ENCODE data around the gene MYO1C. TPM values are rescaled to one million over a fixed set of nuclear protein-coding genes. Genes with fewer than 3 reads are reported as not detected.
A peak's percentile ranks its signal among the peaks of the same experiment; 100 is the strongest.
"Not testable (repeated sequence)": the region's sequence is repeated elsewhere in the genome, so short reads cannot be mapped to it uniquely, and the experiment has no call there.

The MYO1C gene
- total RNA-seq, 1 donor from 2014 or later = 134 TPM

DNA sequence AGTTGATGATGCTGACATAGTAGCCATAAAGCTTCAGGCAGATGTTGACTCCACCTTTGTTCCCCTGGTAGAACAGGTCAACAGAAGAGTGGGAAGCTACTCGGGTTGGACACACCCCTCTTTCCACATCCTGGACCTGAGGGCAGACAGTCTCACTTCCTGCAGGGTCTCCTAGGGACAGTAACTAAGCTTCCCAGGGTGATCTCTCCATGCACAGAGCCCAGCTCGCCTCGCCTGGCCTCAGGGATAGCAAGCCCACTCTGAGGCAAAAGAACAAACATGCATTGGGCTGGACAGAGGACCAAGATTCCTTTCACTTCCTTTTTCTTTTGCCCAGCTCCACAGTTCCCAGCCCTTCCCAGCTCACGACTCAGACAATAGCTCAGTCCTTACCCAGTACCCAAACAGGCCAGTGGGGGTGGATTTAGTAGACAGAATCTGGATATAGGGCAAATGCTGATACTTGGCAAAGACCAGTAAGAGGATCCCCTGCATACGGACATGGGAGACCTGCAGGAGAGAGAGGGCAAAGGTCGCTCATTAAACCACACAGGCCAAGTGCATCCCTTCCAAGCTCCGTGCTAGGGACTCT lies 16.9 kb upstream of the MYO1C start:
- peak in 1 of 2 donors; percentile 41 for DNase-seq (ENCODE audit: low read depth in 2 of 2)

DNA sequence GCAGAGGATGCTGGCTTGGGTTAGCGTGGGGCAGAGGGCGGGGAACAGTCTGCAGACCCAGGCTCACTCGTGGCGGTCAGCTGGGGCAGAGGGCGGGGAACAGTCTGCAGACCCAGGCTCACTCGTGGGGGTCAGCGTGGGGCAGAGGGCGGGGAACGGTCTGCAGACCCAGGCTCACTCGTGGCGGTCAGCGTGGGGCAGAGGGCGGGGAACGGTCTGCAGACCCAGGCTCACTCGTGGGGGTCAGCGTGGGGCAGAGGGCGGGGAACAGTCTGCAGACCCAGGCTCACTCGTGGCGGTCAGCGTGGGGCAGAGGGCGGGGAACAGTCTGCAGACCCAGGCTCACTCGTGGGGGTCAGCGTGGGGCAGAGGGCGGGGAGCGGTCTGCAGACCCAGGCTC lies 16.2 kb upstream of the MYO1C start:
- DNase-seq (ENCODE audit: low read depth in 2 of 2) = not testable (repeated sequence)

DNA sequence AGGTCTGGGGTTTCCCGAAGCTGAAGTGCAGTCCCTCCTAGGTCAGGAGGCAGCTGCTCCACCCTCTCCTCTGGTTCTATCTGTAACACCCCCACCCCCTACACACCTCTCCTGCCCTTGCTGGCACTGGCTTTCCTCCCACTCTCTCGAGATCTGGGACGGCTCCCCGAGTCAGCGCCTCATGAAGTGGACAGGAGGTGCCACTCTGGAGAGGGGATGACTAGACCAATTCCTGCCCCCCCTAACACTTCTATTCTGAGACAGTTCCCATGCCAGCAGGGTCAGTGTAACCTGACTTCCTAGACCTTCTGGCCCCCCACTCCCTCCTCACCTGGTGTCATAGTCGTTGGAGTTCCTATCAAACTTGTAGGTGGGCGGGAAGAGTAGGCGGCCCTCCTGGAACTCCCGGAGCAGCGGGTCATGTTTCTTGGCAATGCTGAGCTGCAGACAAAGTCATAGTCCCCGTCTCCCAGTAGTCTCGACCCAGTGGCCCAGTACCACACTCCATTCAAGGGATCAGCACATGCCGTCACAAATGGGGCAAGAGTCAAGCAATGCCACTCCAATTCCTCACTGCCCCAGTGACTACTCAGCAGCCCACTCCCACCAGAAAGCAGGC lies 14.3 kb upstream of the MYO1C start:
- no peak for DNase-seq (ENCODE audit: low read depth in 2 of 2)

DNA sequence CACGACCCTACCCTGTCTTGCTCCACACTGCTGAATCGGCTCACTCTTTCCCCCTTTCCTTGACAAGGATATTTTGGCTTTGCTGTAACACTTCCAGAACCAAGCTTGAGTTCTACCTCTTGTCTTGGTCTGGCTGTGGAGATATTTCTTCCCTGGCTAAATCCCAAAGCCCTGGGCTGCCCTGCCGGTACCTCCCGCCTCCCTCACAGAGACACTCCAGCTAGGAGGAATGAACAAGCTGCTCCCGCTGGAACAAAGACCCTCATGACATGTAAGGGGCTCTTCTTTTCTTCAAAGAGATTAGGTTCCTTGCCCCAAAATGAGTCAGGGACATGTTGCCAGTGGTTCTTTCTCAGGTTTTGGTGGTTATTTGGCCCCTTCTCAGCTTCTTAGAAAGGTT lies 13.1 kb upstream of the MYO1C start:
- no peak for DNase-seq (ENCODE audit: low read depth in 2 of 2)

DNA sequence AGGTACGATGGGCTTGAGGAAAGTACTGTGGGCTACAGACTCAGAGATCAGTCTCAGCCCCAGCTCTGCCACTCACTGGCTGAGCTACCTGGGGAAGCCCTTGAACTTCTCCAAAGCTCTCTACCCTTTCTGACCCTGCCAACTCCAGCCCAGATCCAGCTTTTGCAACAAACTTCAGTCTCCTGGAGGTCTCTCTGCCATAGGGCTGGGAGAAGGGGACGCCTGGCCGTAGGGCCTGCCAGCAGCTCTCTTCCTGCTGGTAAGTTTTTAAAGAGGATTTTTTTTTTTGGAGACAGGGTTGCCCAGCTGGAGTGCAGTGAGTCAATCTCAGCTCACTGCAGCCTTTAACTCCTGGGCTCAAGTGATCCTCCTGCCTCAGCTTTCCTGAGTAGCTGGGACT lies 12.4 kb upstream of the MYO1C start:
- no peak for DNase-seq (ENCODE audit: low read depth in 2 of 2)

DNA sequence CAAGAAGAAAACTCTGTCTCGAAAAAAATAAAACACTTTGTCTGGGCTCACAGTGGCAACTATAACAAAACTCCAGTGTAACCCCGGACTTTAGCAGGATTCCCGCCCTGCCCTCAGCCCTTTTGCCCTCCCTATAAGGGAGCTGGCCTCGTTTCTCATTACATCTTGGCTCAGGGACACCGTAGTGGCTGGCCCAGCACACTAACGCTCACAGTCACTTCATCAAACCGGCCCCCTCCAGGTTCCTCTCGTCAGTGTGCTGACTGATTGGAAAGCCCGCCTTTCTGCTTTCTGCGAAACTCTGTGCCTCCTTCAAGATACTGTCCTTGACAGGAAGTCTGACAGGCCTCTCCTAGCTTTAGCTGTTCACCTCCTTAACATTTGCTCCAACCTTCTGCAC lies 11.2 kb upstream of the MYO1C start:
- DNase-seq (ENCODE audit: low read depth in 2 of 2) = no peak

DNA sequence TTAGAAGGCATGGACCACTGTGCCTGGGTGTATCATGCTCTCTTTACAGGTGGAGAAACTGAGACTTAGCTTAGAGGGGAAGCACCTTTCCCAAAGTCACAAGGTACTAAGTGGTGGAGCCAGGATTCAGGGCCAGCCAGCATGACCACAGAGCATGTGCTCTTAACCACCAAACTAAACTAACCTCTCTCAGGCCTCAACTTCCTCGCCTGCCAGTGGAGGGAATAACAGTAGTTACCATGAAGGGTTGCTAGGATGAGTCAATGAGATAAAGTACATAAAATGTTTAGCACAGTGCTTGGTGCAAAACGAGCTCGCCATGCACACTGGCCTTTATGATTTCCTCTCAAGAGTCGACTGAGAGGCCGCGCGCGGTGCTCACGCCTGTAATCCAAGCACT lies 6.4 kb upstream of the MYO1C start:
- DNase-seq (ENCODE audit: low read depth in 2 of 2) = peak; percentile 37 to 60

DNA sequence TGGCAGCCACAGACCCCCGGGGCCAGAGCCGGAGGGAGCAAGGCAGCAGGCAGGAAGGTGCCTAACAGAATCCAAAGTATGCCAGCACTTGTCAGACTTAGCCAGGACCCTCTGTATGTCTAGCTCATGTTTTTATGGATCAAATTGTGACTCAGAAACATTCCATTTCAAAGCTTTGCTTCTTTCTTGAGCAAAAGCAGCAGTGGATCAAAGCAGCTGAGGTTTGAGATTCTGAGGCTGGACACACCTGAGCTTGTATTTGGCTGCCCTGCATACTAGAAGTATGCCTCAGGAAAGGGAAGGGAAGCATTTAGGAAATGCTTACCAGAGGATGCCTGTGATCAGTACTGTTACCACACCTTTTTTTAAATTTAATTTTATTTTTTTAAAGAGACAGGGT lies 5.7 kb upstream of the MYO1C start:
- no peak for DNase-seq (ENCODE audit: low read depth in 2 of 2)

DNA sequence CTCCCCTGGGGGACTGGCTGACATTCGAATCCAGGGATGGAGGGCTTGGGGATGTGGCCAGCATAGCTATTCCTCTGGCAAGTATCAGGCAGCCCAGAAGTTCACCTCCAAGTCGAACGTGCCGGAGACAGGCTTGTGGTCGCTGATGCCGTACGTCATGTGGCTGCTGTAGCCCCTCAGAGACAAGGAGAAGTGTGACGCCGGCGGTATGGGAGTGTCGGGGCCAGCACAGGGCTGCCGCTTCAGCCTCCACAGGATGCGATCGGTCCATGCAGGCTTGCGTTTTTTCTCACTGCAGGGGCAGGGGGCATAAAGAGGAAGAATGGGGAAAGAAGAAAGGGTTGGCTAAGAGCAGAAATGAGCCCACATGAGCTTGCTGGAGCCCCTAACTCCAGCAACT lies 5.3 kb upstream of the MYO1C start:
- no peak for DNase-seq (ENCODE audit: low read depth in 2 of 2)

DNA sequence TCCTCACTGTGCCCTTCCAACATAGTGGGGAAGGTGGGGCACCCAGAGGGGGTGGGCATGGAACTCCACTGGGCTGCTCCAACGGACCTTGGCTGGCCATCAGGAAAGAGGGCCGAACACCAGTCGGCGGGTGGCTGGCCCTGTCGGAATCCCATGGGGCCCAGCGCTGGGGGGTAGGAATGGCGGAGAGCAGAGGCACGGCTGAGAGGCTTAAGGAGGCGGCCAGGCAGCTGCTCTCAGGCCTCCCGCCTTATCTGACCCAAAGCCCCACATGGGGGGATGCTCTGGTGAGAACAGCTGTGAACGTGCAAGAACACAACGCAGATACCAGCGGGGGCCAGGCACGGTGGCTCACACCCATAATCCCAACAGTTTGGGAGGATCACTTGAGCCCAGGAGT lies 4.4 kb upstream of the MYO1C start:
- DNase-seq (ENCODE audit: low read depth in 2 of 2) = no peak

DNA sequence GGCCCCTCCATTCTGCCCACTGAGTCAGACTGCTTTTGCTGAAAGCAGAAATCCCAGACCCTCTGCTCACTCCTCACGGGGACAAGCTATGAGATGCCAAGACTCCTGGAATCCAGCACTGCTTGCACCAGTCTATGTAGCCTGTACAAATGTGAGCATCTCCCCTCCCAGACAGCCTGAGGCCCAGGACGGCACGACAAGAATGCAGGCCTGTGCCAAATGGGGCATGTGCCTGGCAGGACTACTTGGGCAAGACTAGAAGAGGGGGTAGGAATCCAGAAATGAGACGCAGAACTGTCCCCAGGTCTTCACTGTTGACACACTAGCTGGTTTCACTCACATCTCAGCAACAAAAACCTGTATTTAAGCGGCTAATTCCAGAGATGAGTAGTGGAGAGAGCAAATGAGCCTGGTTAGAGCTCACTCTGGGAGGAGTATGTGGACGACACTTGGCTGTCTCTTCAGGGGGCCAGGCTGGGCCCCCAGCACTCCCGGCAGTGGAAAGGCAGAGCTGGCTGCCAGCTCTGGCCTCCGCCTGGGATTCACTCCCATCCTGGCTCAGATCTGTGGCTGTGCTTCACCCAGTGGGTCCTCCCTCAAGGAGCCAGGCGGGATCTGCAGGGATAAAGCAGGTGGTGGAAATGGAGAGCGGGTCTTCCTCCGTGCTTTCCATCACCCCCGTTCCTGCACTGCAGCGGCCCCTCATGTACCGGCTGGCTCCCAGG lies 2.9 kb upstream of the MYO1C start:
- DNase-seq (ENCODE audit: low read depth in 2 of 2) = no peak

DNA sequence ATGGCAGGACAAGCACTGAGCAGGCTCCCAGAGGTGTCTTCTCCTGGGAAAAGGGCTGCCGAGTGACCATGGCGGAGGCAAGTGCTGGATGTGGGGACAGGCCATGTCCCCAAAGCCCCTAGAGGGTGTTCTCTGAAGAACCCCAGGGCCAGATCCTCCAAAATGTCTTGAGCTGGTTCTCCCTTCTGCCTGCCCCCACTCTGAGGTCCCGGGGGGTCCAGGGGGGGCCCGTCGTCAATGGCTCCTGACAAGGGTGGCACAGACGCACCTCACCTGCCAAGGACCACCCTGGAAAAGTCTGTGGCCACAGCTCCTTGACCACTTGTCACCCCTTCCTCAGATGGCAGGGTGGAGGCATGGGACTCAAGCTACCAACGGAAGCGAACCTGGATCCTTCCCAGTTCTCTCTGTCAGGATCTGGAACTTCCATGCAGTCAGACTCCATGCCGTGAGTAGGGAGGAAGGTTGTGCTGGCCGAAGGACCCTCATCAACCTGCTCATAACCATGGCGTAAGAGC lies 2.3 kb upstream of the MYO1C start:
- DNase-seq (ENCODE audit: low read depth in 2 of 2) = no peak

DNA sequence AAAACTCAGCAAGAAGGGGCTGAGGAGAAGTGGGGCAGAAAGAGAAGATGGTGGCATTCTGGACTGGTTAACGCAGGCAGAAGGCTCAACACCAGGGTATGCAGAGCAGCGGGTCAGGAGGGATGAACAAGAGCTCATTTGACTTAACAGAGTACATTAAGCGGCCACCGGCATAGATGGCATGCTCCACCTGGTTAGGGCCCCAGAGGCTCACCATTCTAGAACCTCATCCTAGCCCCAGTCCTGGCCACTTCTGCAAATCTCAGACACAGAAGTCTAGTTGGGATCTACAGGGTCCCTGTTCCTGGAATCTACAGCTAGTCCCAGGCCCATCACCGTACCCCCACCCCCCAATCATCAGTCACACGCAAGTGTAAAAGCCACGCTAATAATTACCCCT lies 1.7 kb upstream of the MYO1C start:
- DNase-seq (ENCODE audit: low read depth in 2 of 2) = no peak

DNA sequence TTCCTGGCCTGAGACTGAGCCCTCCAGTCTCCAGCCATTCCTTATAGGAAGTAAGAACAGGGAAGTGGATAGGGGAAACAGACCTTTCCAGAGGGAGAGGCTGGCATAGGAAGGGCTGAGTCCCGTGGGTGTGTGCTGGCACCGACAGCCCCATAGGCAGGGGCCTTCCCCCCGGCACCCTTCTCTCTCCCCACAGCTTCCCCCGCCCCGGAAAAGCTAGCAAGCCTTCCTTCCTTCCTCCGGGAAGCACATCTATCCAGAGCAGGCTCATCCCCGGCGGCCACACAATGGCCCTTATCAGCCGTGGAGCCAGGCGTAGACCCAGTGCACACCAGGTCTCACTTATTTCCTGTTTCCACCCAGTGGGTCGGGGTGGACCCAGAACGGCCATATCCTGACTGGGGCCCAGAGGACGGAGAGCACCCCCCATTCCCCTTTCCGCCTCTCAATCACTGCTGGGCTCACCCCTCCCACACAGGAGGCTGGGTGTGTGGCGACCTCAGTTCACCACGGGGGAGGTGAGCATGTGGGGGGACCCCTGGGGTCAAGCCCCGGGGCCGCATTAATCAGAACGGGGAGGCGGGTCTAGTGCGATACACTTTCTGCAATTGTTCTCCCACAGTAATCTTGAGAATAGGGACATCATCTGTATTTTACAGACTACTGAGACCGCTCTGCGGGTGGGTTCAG lies 950 bp upstream of the MYO1C start:
- peak; percentile 35 to 65 for DNase-seq (ENCODE audit: low read depth in 2 of 2)

DNA sequence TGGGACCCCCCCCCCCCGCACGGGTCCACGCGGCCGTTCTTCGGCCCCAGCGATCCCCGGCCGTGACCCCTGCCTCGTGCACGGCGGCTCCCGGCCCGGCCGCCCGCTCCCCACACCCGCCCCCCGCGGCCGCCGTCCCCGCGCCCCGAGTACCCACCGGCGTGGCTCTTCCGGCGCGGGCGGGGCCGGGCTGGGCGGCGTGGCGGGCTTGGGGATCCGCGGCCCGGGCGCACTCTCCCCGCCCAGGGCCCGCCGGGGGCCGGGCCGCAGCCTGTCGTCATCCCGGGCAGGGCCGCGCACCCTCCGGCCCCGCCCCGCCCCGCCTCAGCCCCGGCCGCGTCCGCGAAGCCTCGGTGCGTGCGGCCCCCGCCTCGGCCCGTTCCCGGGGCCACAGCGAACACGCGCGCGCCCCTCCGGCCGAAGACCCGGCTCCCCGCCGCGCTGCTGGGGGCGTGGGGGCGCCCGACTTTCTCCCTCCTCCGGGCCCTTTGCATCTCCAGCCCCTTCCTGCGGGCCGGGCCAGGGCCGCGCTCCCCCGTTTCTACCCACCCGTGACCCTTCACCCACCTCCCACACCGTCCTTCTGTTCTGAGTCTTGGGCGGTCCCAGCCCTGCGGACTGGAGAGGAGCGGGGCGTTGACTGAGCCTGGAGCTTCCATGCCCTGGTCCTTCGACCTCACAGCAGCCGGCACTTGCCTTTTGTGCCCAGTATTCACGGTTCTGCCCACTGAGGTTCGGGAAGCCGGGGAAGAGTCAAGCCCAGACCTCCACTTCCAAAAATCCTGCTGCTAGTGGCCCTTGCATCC lies 840 bp downstream of the MYO1C start:
- peak; percentile 48 to 59 for DNase-seq (ENCODE audit: low read depth in 2 of 2)

DNA sequence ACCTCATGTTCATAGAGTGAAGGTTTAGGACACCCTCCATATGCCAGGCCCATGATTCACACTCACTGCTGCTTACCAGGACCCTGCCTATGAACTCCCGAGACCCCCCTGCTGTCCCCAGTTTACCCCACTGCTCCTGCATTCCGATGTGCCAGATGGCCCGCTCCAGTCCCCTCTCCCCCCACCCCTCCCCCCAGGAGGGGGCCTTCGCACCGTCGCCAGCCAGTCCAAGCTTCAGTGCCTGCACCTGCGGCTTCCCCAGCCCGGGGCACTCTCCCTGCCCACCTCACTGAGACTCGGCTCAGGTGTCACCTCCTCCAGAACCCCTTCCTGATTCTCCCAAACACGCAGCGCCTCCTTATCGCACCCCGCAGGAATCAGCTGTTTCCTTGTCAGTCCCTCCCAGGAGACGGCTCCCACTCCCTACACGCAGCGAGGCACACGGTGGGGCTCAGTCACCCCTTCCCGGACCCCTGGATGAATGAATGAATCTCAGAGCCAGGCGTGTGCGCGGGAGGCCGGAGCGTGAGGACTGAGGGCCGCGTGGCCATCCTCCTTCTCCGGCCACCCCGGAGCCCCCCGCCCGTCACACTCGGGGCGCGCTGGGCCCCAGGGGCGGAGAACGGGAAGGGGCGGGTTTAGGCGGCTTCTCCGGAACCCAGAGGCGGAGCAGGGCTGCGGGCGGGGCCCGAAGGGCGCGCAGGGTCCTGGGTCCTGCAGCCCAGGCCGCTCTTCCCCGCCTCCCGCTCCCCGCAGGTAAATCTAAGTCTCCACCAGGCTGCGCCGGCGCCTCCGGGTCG lies 1.6 kb downstream of the MYO1C start:
- peak; percentile 50 to 57 for DNase-seq (ENCODE audit: low read depth in 2 of 2)

DNA sequence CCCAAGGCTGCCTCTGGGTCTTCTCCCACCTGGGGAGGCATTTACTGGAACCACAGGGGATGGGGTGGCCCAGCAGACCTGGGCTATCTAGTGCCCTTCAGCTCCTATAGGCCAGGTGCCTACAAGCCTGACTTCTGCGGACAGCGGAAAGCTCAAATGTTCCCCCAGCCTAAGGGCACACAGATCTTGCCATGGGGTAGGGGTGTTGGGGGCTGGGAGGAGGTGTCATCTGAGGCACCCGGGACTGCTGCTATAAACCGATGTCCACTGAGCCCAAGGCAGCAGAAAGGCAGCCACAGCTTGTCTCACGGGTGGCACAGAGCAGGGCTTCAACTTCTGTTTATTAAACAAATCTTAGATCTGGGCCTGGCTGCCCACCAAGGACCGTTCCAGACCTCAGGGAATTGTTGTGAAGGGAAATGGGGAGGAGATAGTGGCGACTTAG lies 3.6 kb downstream of the MYO1C start:
- DNase-seq (ENCODE audit: low read depth in 2 of 2) = peak in 1 of 2 donors; percentile 9

DNA sequence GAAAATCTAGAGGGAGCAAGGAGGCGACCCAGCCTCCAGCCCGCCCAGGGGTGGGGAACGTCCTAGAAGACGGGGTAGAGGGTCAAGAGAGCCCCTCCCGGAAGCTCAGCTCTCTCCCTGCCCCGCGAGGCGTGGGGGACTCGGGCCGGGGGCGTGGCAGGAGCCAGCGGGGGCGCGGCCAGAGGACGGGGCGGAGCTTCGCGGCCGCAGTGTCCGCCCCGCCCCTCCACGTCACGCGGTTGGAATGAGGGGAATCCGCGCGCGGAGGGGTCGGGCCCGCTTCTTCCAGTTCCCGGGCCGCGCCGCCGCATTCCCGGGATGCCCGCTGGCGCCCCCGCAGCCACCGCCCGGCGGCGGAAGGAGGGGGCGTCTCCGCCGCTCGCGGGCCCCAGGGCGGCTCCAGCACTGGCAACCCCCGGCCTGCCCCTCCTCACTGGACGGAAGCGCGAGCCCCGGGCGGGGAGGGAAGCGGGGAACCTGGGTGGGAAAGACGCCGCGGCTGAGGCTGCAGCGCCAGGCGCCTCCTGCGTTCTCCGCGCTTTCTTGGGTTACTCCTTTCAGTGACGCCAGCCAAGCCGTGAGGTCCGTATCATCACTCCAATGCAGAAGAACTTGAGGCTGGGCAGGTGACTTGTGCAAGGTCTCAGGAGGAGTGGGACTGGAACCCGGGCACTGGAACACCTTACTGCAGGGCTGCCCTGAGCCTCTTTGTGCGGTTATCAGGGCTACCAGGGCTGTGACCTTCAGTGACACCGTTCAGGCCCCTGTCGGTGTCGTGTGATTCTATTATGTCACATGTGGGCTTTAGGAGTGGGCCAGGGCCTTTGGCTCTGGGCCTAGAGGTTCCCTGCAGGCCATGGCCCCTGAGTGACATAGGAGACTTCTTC lies 4.3 kb downstream of the MYO1C start:
- DNase-seq (ENCODE audit: low read depth in 2 of 2) = peak; percentile 85 to 91

Measured in lung microvascular endothelial cell (primary cell).